Fibroblast of villous mesenchyme (primary cell): ENCODE results near the gene FBLL1. TPM values are rescaled to one million over a fixed set of nuclear protein-coding genes. Genes with fewer than 3 reads are reported as not detected.

Experiments
- DNase-seq: peaks from one replicate; pipeline ENCODE4 v3.0.0-alpha.2; 2010; ENCODE audit warnings: low read depth
- H3K4me3 ChIP-seq: 2 replicates; pipeline ENCODE4 v1.5.1; 2011; ENCODE audit warnings: low read depth, mild to moderate bottlenecking, low read length
- total RNA-seq: library from RNA; depleted of rRNA; stranded (reverse); fragments of >200 nt; gene quantifications from 2 replicates; pipeline ENCODE4 v1.2.3, GENCODE V29; 2012
- TF ChIP-seq, protein P1 (sequence below): IDR thresholded peaks from 2 replicates; pipeline ENCODE4 v1.5.1; 2012; ENCODE audit warnings: low read depth, mild to moderate bottlenecking, low read length; ENCODE audit not compliant: insufficient read depth

Gene FBLL1
- total RNA-seq, 1 donor: 0.43 TPM

- no peak overlapping the region for H3K4me3 ChIP-seq
- TF ChIP-seq, protein P1, sequence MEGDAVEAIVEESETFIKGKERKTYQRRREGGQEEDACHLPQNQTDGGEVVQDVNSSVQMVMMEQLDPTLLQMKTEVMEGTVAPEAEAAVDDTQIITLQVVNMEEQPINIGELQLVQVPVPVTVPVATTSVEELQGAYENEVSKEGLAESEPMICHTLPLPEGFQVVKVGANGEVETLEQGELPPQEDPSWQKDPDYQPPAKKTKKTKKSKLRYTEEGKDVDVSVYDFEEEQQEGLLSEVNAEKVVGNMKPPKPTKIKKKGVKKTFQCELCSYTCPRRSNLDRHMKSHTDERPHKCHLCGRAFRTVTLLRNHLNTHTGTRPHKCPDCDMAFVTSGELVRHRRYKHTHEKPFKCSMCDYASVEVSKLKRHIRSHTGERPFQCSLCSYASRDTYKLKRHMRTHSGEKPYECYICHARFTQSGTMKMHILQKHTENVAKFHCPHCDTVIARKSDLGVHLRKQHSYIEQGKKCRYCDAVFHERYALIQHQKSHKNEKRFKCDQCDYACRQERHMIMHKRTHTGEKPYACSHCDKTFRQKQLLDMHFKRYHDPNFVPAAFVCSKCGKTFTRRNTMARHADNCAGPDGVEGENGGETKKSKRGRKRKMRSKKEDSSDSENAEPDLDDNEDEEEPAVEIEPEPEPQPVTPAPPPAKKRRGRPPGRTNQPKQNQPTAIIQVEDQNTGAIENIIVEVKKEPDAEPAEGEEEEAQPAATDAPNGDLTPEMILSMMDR: no peak
- peak; percentile 82 for DNase-seq
Measured at GRCh38 chr5:168552146-168552545, 23.0 kb downstream of the FBLL1 start.

GRCh38 chr5:168553377-168554130 is 24.4 kb downstream of the FBLL1 start:
- H3K4me3 ChIP-seq: no peak overlapping the region
- TF ChIP-seq, protein P1: no peak
- DNase-seq: peak; percentile 62

DNA sequence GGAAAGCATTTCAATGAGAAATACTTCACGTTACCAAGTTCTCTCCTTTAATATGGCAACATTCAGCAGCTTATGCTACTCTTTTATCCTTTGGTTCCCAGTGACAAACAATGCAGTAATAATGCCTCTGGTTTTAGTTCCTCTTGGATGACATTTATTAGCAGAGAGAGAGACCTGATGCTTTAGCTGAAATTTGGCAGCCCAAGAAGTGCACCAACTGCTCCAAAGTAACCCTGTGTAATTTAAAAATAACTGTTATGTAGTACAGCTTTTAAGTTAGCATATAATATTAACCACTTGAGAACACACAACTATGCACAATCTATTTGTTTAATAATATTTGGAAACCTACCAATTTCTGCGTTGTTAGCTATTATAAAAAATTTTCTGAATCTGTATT is 28.3 kb downstream of the FBLL1 start:
- TF ChIP-seq, protein P1: no peak
- DNase-seq: no peak
- H3K4me3 ChIP-seq: no peak overlapping the region

DNA sequence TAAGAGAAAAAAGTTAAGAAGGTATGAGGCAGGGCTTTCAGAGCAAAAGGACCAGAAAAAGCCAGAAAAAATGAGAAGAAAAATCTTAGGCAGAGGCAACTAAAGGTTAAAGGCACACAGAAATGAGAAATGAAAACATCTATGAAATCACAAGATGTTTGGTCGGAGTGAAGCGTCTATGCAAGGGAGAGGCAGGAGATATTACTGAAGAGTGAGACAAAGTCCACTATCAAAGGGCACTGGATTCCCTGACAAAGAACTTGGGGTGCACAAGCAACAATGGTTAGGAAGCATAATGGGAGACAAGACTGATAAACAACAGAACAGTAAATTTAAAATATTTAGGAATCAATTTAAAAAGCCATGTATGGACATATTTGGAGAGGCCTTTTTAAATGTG is 33.2 kb downstream of the FBLL1 start:
- no peak for DNase-seq
- TF ChIP-seq, protein P1: no peak
- no peak overlapping the region for H3K4me3 ChIP-seq

DNA sequence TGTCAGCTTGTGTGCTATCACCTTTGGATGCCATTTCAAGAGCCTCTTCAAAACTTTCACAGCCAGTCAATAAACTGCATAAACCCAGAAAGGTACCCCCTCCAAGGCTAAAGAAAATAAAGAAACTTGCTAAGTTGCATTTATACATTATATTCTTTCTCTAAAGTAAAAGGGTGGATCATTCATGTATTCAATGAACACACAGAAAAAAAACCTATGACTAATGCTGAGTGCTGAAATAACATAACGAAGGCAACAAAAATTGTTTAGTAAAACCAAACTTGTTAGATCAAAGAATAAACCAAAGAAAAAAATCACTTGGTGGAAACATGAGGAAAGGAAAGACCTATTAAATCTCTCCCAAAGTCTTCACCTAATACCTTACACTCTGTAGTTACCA is 34.9 kb downstream of the FBLL1 start:
- DNase-seq: no peak
- no peak overlapping the region for H3K4me3 ChIP-seq
- TF ChIP-seq, protein P1: no peak

- TF ChIP-seq, protein P1: no peak
- DNase-seq: no peak
Measured at GRCh38 chr5:168568738-168569137, 39.6 kb downstream of the FBLL1 start.

More at GRCh38 chr5:168568738-168569137, 39.6 kb downstream of the FBLL1 start:
- H3K4me3 ChIP-seq: no peak overlapping the region
